Mesothelial cell of epicardium (in vitro differentiated cells): Measurements from ENCODE around the gene IL36G. TPM values are rescaled to one million over a fixed set of nuclear protein-coding genes. Genes with fewer than 3 reads are reported as not detected.

ENCODE experiments used
- DNase-seq, 2 experiments: peaks; one replicate each; pipeline ENCODE4 v3.0.0; 2021; ENCODE audit warnings: low spot score in 2 of 2; ENCODE audit not compliant: unreplicated experiment in 2 of 2
- H3K27ac Mint-ChIP-seq: 2 replicates; pipeline ENCODE4 v1.8.0; 2021; ENCODE audit warnings: mixed read lengths
- H3K27me3 Mint-ChIP-seq: 2 replicates; pipeline ENCODE4 v1.8.0; 2021; ENCODE audit warnings: low read depth, mixed read lengths
- H3K36me3 Mint-ChIP-seq: 2 replicates; pipeline ENCODE4 v1.8.0; 2021; ENCODE audit warnings: mixed read lengths
- H3K4me1 Mint-ChIP-seq: 2 replicates; pipeline ENCODE4 v1.8.0; 2021; ENCODE audit warnings: mixed read lengths
- H3K4me3 Mint-ChIP-seq: 2 replicates; pipeline ENCODE4 v1.8.0; 2021; ENCODE audit warnings: mild to moderate bottlenecking, moderate library complexity, mixed read lengths
- H3K9me3 Mint-ChIP-seq: 2 replicates; pipeline ENCODE4 v1.8.0; 2021; ENCODE audit warnings: mixed read lengths
- total RNA-seq: library from RNA; stranded (reverse); gene quantifications from 3 replicates; pipeline ENCODE4 v1.2.1, GENCODE V29; 2021
- TF ChIP-seq, protein P1 (sequence below): fragments of 200-600 bp; sonication (generic); IDR thresholded peaks from one replicate; pipeline ENCODE4 v1.5.0; 2021; ENCODE audit warnings: antibody characterized with exemption; ENCODE audit not compliant: unreplicated experiment

IL36G gene
- total RNA-seq, 1 donor from 2014 or later = not detected

DNA sequence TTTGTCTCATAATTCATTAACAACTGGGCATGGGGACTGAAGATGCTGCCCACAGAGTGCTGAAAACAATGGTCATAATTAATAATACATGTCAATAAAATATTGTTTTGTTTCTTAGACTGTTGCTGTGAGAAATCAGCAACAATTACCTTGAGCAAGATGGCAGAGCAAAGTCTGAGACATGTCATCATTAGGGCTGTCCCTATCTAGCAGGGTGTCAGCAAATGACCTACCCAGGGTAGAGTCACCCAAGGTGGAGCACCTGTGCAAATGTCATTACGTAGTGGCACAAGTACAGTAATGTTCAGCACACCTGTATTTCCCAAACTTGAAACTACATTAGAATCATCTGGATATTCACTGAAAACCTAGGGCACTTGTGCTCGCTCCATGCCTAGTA lies 16.8 kb downstream of the IL36G start:
- Mint-ChIP-seq H3K27me3 (peaks cover 9% of the 10 kb centered on the region), H3K27ac (no peak overlapping the region), H3K4me3 (no peak overlapping the region), H3K36me3 (no peaks in the 10 kb centered on the region), H3K9me3 (peaks cover 47% of the 10 kb centered on the region), H3K4me1 (no peaks in the 10 kb centered on the region)
- TF ChIP-seq, protein P1, sequence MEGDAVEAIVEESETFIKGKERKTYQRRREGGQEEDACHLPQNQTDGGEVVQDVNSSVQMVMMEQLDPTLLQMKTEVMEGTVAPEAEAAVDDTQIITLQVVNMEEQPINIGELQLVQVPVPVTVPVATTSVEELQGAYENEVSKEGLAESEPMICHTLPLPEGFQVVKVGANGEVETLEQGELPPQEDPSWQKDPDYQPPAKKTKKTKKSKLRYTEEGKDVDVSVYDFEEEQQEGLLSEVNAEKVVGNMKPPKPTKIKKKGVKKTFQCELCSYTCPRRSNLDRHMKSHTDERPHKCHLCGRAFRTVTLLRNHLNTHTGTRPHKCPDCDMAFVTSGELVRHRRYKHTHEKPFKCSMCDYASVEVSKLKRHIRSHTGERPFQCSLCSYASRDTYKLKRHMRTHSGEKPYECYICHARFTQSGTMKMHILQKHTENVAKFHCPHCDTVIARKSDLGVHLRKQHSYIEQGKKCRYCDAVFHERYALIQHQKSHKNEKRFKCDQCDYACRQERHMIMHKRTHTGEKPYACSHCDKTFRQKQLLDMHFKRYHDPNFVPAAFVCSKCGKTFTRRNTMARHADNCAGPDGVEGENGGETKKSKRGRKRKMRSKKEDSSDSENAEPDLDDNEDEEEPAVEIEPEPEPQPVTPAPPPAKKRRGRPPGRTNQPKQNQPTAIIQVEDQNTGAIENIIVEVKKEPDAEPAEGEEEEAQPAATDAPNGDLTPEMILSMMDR = no peak
- DNase-seq = no peak

DNA sequence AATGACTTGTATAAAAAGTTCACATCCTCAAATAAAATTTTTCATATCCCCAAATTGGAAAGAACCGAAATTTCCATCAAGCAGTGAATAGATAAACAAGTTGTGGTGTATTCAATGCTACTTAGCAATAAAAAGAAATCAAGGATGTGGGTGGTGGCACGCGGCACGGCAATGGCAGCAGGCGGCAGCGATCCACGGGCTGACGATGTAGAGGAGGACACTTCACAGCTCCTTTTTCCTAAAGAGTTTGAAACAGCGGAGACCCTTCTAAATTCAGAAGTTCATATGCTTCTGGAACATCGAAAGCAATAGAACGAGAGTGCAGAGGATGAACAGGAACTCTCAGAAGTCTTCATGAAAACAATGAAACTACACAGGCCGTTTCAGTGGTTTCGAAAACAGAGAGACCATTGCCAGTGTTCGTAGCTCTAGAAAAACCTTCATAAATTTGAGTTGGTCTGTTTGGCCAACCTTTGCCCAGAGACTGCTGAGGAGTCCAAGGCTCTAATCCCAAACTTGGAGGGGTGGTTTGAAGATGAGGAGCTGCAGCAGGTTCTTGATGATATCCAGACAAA lies 17.6 kb downstream of the IL36G start:
- no peak overlapping the region for H3K27ac Mint-ChIP-seq
- H3K4me1 Mint-ChIP-seq = no peaks in the 10 kb centered on the region
- DNase-seq = no peak
- peaks cover 49% of the 10 kb centered on the region for H3K9me3 Mint-ChIP-seq
- H3K27me3 Mint-ChIP-seq = peaks cover 9% of the 10 kb centered on the region
- TF ChIP-seq, protein P1 = no peak
- no peaks in the 10 kb centered on the region for H3K36me3 Mint-ChIP-seq
- no peak overlapping the region for H3K4me3 Mint-ChIP-seq

DNA sequence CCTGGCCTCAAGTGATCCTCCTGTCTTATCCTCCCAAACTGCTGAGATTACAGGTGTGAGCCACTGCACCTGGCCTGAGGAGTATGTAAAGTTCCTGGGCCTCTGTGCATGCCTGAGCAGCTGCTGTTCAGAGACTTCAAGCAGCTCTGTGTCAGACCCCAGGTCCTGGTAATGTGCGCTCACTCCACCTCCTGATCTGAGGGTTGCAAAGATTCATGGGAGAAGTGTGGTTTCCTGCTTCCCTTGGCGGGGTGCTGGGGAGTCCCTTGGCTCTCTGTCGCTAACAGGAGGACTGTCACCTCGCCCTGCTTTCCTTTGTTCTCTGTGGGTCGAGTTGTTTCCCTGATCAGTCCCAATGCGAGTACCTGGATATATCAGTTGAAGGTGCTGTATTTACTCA lies 18.8 kb downstream of the IL36G start:
- peaks cover 49% of the 10 kb centered on the region for H3K9me3 Mint-ChIP-seq
- TF ChIP-seq, protein P1 = no peak

DNA sequence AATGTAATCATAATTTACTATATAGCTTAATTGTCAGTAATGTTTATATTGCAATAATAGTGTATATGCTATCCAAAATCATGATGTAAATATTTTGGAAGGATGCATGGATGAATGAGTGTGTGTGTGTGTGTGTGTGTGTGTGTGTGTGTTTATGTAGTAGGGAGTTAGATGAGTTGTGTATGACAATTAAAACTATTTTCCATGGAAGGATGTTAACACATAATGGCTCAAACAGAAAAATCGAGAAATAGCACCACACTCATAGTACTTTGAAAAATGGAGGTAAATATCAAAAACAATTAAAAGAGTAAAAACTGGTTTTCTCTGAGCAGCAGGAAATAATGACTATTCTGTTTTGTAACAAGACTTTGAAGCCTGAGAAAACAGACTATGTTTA lies 19.3 kb downstream of the IL36G start:
- TF ChIP-seq, protein P1 = no peak
- Mint-ChIP-seq H3K4me1 (no peaks in the 10 kb centered on the region), H3K4me3 (no peak overlapping the region), H3K9me3 (peaks cover 49% of the 10 kb centered on the region), H3K27me3 (peaks cover 9% of the 10 kb centered on the region), H3K36me3 (no peaks in the 10 kb centered on the region), H3K27ac (no peak overlapping the region)
- DNase-seq = no peak

More for the DNA sequence above, 18.8 kb downstream of the IL36G start:
- Mint-ChIP-seq H3K4me3 (no peak overlapping the region), H3K4me1 (no peaks in the 10 kb centered on the region), H3K36me3 (no peaks in the 10 kb centered on the region), H3K27me3 (peaks cover 9% of the 10 kb centered on the region), H3K27ac (no peak overlapping the region)
- no peak for DNase-seq

DNA sequence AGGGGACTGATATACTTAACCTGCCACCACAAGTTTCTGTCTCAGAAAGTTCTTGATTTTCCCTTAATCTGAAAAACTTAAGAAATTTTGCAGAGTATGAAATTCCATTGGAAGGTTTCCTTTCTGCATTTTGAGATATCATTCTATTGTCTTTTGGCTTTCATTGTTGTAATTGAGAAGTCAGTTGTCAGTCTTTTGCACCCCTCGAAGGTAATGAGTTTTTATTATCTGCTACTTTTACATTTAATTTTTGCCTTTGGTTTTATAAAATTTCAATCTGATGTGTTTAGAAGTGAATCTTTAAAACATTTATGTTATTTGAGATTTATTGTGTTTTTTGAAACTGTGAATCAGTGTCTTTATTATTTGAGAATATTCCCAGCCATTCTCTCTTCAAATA lies 22.6 kb downstream of the IL36G start:
- no peaks in the 10 kb centered on the region for H3K36me3 Mint-ChIP-seq
- peaks cover 6% of the 10 kb centered on the region for H3K27me3 Mint-ChIP-seq
- peaks cover 37% of the 10 kb centered on the region for H3K9me3 Mint-ChIP-seq
- TF ChIP-seq, protein P1 = no peak
- DNase-seq = no peak
- H3K4me3 Mint-ChIP-seq = no peak overlapping the region
- H3K4me1 Mint-ChIP-seq = no peaks in the 10 kb centered on the region
- H3K27ac Mint-ChIP-seq = no peak overlapping the region

DNA sequence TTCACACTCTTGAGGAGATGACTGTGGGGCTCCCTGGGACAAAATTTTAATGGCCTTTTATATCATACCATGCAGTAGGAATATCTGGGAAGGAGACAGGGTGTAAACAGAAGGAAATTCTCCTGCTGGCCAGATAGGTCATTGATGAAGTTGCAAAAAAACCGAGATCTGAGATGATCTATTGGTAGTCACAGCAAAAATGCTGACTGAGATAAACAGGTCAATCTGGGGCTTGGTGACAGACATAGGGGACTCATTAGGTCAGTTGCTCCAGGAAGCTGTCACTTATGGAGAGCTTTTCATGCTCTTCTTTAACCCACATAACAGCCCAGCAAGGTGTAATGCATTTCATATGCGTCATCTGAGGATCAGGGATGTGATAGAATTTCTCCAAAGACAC lies 24.9 kb downstream of the IL36G start:
- no peaks in the 10 kb centered on the region for H3K4me1 Mint-ChIP-seq
- H3K27me3 Mint-ChIP-seq = peaks cover 14% of the 10 kb centered on the region
- H3K36me3 Mint-ChIP-seq = no peaks in the 10 kb centered on the region
- TF ChIP-seq, protein P1 = no peak
- no peak overlapping the region for H3K4me3 Mint-ChIP-seq
- H3K27ac Mint-ChIP-seq = no peak overlapping the region
- H3K9me3 Mint-ChIP-seq = peaks cover 37% of the 10 kb centered on the region
- DNase-seq = no peak
